Glutamatergic neuron (in vitro differentiated cells): ENCODE data around the gene TNFAIP8. TPM values are rescaled to one million over a fixed set of nuclear protein-coding genes. Genes with fewer than 3 reads are reported as not detected.

Source experiments
- DNase-seq: peaks from one replicate; pipeline ENCODE4 v3.0.0; 2022
- H3K27ac Mint-ChIP-seq: one replicate; pipeline ENCODE4 v1.8.0; 2020; ENCODE audit warnings: mild to moderate bottlenecking, mixed read lengths, inconsistent platforms; ENCODE audit not compliant: unreplicated experiment
- H3K27me3 Mint-ChIP-seq: one replicate; pipeline ENCODE4 v1.8.0; 2020; ENCODE audit warnings: mild to moderate bottlenecking, moderate library complexity, mixed read lengths, inconsistent platforms; ENCODE audit not compliant: unreplicated experiment
- H3K36me3 Mint-ChIP-seq: one replicate; pipeline ENCODE4 v1.8.0; 2020; ENCODE audit warnings: mild to moderate bottlenecking, mixed read lengths, inconsistent platforms; ENCODE audit not compliant: unreplicated experiment
- H3K4me1 Mint-ChIP-seq: one replicate; pipeline ENCODE4 v1.8.0; 2020; ENCODE audit warnings: mild to moderate bottlenecking, low read depth, mixed read lengths, inconsistent platforms; ENCODE audit not compliant: unreplicated experiment
- H3K4me3 Mint-ChIP-seq: one replicate; pipeline ENCODE4 v1.8.0; 2020; ENCODE audit warnings: mild to moderate bottlenecking, mixed read lengths, inconsistent platforms; ENCODE audit not compliant: unreplicated experiment
- H3K9me3 Mint-ChIP-seq: one replicate; pipeline ENCODE4 v1.8.0; 2020; ENCODE audit warnings: mild to moderate bottlenecking, moderate library complexity, mixed read lengths, inconsistent platforms; ENCODE audit not compliant: unreplicated experiment
- total RNA-seq: library from RNA; stranded (reverse); fragmentation: NEBNext Ultra II Directional; extraction: Animal tissue kit (Norgen Biotek cat#: 25700); gene quantifications from one replicate; pipeline ENCODE4 v1.2.1, GENCODE V29; 2021; ENCODE audit not compliant: unreplicated experiment
- TF ChIP-seq, protein P1 (sequence below): fragments of 200-600 bp; sonication (generic); IDR thresholded peaks from one replicate; pipeline ENCODE4 v1.5.0; 2021; ENCODE audit not compliant: partially characterized antibody, unreplicated experiment

The TNFAIP8 gene
- total RNA-seq, 1 donor from 2014 or later, result 2.5 TPM

DNA sequence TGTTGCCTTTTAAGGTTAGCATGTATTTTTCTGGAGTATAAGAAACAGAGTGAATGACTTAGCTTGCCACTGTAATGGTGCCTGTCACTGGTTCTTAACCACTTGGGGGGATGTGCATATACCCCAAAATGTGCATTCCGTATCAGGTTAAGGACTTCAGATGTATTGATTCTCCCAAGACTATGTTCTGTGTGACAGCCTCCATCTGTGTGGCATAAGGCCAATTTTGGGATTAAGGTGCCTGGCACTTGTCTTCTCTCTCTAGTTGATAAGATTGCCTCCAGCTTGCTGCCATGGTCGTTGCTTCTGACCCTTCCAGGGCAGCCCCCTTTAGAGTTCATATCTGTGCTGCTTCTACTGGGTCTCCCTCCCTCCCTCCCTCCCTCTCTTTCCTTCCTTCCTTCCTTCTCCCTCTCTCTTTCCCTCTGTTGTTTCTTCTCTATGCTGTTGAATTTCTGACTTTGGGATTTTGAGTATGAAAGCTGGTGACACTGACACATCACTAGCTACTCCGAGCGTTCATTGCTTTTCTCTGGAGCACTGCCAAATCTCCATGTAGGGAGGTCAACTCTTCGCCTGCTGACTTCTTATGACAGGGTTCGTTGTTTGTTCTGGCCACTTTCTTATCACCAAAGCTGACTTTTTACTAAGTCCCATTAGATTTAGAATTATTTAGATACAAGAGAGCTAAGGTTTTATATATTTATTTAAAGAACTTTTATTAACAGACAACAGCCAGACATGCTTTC, 31.0 kb downstream of the TNFAIP8 start:
- no peak overlapping the region for H3K4me3 Mint-ChIP-seq
- H3K36me3 Mint-ChIP-seq, result no peaks in the 10 kb centered on the region
- no peak overlapping the region for H3K27ac Mint-ChIP-seq
- peaks cover 3% of the 10 kb centered on the region for H3K4me1 Mint-ChIP-seq
- DNase-seq, result no peak
- H3K27me3 Mint-ChIP-seq, result no peaks in the 10 kb centered on the region
- TF ChIP-seq, protein P1, sequence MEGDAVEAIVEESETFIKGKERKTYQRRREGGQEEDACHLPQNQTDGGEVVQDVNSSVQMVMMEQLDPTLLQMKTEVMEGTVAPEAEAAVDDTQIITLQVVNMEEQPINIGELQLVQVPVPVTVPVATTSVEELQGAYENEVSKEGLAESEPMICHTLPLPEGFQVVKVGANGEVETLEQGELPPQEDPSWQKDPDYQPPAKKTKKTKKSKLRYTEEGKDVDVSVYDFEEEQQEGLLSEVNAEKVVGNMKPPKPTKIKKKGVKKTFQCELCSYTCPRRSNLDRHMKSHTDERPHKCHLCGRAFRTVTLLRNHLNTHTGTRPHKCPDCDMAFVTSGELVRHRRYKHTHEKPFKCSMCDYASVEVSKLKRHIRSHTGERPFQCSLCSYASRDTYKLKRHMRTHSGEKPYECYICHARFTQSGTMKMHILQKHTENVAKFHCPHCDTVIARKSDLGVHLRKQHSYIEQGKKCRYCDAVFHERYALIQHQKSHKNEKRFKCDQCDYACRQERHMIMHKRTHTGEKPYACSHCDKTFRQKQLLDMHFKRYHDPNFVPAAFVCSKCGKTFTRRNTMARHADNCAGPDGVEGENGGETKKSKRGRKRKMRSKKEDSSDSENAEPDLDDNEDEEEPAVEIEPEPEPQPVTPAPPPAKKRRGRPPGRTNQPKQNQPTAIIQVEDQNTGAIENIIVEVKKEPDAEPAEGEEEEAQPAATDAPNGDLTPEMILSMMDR, result no peak
- H3K9me3 Mint-ChIP-seq, result no peaks in the 10 kb centered on the region

DNA sequence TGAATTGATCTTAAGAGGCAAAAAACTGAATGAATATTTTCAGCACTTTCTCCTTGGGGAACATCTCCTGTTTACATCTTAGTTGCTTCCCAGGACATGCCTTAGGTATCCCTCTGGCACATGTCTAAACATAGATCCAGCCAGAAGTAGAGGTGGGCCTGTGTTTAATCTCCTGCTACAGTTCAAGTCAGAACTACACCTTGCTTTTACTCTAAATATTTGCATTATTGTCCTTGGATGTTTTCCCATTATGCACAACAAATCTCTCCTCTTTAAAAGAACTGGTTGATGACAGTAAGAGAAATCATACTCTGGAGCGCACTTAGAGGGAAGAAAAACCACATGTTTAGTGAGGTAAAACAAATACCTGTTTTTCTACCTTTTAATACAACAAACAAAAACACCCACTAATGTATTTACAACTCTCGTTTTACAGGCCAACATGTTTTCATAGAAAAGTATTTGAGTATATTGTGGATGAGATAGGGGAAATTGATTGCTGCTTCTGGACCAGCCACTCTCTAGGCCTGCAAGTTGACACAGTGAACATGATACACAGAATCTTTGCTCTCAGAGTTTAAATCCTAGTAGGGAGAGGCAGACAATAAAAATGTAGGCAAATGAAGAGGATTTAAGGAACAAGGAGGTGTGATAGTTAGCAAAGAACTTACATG, 32.3 kb downstream of the TNFAIP8 start:
- Mint-ChIP-seq H3K27me3 (no peaks in the 10 kb centered on the region), H3K4me3 (no peak overlapping the region), H3K4me1 (peaks cover 3% of the 10 kb centered on the region), H3K9me3 (no peaks in the 10 kb centered on the region), H3K27ac (no peak overlapping the region), H3K36me3 (no peaks in the 10 kb centered on the region)
- TF ChIP-seq, protein P1, result no peak
- DNase-seq, result no peak

DNA sequence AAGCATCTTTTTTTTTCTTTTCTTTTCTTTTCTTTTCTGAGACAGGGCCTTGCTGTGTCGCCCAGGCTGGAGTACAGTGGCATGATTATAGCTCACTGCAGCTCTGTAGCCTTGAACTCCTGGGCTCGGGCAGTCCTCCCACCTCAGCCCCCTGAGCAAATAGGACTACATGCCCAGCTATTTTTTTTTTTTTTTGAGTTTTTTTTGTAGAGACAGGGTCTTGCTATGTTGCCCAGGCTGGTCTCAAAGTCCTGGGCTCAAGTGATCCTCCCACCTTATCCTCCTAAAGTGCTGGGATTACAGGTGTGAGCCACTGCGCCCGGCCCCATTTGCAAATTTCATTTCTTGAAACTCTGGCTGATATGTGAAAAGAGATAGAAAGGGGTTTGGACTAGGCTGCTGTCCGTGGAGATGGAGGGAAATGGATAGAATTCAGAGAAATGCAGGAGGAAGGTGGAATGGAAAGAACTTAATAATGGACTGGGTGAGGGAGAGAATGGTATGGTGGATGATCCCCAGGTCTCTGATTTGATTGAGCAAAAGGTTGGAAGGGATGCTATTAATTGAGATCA, 32.9 kb downstream of the TNFAIP8 start:
- Mint-ChIP-seq H3K36me3 (no peaks in the 10 kb centered on the region), H3K4me1 (peaks cover 3% of the 10 kb centered on the region), H3K27me3 (no peaks in the 10 kb centered on the region)

DNA sequence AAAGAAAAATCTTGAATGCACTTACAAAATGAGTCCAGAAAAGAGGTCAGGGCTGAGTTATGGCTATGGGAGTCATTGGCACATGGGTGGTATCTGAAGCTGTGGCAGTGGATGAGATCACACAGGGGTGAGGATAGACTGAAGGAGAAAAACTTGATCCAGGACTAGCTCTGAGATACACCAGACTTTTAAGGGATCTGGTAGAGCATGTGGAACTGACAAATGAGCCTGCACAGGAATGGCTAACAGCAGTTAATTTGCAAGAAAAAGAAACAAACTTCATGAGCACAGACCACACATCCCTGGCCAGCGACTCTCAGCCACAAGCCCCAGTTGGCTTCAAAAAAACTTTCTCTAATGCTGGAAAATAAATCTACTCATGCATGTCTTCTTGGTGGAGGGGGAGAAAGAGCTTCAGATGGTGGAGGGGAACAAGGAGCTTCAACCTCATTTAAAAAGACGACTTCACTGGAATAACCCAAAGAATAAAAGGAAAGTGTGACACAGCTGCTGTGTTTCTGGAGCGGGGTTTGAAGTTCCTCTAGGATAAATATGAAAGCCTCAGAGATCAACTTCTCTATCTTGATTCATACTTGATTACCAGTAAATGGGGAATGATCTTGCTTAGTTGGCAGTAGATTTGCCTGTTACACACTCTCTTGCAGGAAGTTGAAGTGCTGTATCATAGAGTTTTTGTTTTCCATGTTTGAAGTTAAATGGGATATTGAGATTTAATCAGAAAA, 33.6 kb downstream of the TNFAIP8 start:
- Mint-ChIP-seq H3K27me3 (no peaks in the 10 kb centered on the region), H3K4me1 (peaks cover 3% of the 10 kb centered on the region), H3K36me3 (no peaks in the 10 kb centered on the region), H3K4me3 (no peak overlapping the region), H3K27ac (no peak overlapping the region), H3K9me3 (no peaks in the 10 kb centered on the region)
- TF ChIP-seq, protein P1, result no peak
- DNase-seq, result no peak

More for the DNA sequence above, 32.9 kb downstream of the TNFAIP8 start:
- TF ChIP-seq, protein P1, result no peak
- no peak for DNase-seq
- Mint-ChIP-seq H3K9me3 (no peaks in the 10 kb centered on the region), H3K4me3 (no peak overlapping the region), H3K27ac (no peak overlapping the region)
